ENCODE data around the gene CACNA1H.
"Not testable (repeated sequence)": the region's sequence is repeated elsewhere in the genome, so short reads cannot be mapped to it uniquely, and the experiment has no call there.

The CACNA1H gene

DNA sequence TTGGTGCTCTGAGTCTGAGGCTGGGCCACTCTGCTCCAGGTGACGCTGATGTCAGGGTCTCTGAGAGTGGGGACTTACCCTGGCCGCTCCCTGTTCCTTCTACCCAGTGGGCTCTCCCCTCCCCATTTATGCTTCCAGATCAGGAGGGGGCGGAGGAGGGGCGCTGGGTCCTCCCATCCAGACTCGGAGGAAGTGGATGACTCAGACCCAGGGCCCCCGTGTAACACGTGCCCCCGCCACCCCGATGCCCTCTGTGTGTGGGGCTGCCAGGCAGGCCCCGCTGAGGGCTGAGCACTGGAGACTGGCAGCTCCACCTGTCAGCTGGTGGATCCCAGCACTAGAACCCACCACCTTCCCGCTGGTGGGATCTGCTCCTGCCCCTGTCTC lies 77.2 kb downstream of the CACNA1H start, which contains the start of gene TPSB2:
Gene TPSB2, minus strand, starts transcription at position 101 of the 387 bp plus-strand sequence. CDS start 233 bp downstream, outside the sequence.
- not testable (repeated sequence) for ATAC-seq

DNA sequence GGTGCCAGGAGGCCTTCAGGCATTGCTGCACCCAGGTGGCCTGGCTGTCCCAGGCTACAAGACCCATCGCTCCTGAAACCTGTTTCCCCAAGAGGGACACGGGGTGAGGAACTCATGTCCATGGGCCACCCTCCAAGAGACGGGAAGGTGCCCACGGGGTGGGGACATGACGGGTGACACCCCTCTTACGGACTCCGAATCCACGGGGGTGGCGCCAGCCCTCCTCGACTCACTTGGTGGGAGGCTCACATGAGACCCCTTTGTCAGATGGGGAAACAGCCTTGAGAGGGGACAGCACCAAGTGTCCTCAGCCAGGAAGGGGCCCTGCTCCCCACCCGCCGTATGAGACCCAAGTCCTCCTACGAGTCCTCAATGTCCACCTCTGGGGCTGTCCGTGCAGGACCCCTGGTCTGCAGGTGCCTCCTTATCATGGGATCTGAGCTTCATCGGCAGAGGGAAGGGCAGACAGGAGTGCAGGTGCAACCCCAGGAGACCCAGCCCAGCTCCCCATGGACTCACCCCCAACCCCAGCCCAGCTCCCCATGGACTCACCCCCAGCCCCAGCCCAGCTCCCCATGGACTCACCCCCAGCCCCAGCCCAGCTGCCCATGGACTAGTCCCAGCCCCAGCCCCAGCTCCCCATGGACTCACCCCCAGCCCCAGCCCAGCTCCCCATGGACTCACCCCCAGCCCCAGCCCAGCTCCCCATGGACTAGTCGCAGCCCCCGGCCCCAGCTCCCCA lies 77.7 kb downstream of the CACNA1H start:
- ATAC-seq: not testable (repeated sequence)

DNA sequence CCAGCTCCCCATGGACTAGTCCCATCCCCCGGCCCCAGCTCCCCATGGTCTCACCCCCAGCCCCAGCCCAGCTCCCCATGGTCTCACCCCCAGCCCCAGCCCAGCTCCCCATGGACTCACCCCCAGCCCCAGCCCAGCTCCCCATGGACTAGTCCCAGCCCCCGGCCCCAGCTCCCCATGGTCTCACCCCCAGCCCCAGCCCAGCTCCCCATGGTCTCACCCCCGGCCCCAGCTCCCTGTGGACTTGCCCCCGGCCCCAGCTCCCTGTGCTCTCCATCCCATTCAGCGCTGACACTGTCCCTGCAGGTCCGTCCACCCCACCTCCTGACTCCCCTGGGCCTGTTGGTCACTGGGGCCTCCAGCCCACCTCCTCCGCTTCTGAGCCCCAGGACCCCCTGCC lies 78.4 kb downstream of the CACNA1H start:
- ATAC-seq: not testable (repeated sequence)

DNA sequence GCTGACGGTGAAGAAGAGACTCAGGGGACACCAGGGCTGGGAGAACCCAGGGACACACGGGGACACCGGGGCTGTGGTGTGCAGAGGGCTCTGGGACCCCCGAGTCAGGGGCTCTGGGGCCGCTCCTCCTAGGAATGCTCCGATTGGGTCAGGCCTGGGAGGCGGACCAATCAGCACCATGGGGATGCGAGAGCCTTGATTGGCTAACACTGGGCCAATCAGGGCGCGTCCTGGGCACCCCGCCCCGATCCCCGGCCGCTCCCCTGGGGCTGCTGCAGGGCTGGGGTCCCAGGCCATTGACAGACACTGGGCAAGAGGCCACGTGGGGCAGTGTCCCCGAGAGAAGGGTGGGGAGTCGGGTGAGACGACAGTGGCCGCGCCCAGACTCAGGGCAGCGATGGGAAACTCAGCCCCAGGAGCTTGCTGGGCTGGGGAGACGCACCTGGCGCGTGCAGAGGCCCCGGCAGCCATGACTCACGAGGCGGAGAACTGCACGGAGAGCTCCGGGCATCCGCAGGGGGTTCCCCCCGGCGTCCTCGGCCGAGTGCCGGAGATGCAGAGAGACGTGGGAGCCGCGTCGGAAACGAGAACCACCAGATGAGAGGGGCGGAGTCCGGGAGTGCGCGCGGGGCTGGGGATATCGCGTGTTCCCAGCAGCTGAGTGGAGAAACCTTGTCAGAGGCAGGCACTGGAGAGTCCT lies 79.3 kb downstream of the CACNA1H start:
- ATAC-seq: peak in 1 of 2 donors; percentile 36

DNA sequence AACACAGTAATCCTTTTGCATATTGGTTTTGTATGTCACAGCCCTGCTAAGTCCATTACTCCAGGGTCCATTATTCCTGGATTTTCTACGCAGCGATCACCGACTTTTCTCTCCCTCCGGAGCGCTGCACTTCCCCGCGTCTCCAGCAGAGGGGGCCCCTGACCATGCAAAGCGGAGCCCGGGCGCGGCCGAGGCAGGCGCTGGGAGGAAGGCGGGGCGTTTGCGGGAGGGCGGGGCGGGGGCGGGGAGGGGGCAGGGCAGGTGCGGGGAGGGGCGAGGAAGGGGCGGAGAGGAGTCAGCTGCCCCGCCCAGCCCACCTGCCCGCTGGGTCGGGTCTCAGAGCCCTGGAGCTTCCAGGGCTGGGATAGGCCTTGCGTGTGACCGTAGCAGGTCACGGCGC lies 83.8 kb downstream of the CACNA1H start:
- ATAC-seq: peak; percentile 62 to 65

DNA sequence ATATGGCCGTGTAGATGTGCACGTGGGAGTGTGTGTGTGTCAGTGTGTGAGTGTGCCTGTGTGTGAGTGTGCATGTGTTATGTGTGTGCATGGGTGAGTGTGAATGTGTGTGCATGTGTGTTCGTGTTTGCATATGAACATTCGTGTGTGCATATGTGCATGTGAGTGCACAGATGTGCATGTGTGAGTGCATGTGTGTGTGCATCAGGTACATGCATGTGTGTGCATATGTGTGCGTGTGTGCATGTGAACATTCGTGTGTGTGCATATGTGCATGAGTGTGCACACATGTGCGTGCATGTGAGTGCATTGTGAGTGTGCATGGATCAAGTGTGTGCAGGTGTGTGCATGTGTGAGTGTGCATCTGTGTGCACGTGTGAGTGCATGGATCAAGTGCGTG lies 85.1 kb downstream of the CACNA1H start:
- no peak for ATAC-seq

DNA sequence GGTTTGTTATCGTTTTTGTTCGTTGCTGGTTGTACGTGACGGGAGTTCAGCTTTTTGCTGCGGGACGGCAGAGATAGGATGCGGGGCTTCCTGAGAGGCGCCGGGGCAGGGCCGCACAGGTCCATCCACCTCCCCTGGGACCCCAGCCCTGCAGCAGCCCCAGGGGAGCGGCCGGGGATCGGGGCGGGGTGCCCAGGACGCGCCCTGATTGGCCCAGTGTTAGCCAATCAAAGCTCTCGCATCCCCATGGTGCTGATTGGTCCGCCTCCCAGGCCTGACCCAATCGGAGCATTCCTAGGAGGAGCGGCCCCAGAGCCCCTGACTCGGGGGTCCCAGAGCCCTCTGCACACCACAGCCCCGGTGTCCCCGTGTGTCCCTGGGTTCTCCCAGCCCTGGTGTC lies 86.0 kb downstream of the CACNA1H start:
- not testable (repeated sequence) for ATAC-seq

DNA sequence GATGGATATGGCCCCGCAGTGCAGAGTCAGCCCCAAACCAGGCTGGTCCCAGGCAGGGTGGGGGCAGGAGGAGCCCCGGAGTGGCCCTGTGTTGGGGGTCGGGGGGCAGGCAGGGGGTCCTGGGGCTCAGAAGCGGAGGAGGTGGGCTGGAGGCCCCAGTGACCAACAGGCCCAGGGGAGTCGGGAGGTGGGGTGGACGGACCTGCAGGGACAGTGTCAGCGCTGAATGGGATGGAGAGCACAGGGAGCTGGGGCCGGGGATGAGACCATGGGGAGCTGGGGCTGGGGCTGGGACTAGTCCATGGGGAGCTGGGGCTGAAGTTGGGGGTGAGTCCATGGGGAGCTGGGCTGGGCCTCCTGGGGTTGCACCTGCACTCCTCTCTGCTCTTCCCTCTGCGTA lies 86.7 kb downstream of the CACNA1H start:
- ATAC-seq: not testable (repeated sequence)

DNA sequence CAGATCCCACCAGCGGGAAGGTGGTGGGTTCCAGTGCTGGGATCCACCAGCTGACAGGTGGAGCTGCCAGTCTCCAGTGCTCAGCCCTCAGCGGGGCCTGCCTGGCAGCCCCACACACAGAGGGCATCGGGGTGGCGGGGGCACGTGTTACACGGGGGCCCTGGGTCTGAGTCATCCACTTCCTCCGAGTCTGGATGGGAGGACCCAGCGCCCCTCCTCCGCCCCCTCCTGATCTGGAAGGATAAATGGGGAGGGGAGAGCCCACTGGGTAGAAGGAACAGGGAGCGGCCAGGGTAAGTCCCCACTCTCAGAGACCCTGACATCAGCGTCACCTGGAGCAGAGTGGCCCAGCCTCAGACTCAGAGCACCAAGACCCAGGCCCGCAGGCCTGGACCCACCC lies 87.5 kb downstream of the CACNA1H start, which contains the start of gene TPSAB1:
Gene TPSAB1, plus strand, starts transcription at position 270 of the 400 bp plus-strand sequence. CDS start 234 bp downstream, outside the sequence.
- not testable (repeated sequence) for ATAC-seq

DNA sequence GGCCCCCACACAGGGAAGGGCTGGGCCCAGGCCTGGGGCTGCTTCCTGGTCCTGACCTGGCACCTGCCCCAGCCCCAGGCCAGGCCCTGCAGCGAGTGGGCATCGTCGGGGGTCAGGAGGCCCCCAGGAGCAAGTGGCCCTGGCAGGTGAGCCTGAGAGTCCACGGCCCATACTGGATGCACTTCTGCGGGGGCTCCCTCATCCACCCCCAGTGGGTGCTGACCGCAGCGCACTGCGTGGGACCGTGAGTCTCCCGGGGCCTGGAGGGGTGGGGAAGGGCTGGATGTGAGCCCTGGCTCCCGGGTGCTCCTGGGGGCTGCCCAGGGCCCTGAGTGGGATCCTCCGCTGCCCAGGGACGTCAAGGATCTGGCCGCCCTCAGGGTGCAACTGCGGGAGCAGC lies 88.2 kb downstream of the CACNA1H start:
- not testable (repeated sequence) for ATAC-seq

DNA sequence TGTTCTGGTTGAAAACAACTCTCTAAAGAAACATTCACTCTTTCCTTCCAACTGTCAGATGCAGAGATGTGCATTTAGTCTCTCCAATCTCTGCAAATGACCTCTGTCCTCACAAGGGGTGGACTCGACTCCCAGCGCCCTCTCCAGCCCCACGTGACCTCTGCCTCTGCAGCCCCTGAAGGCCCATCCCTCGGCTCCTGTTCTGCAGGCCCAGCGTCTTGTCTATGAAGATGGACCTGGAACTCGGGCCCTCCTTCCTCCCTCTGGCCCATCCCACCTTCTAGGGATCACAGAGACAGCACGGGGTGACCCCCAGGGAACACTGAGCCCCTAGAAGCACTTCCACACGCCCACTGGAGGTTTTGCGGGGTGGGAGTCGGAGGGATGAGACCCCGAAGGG lies 90.5 kb downstream of the CACNA1H start:
- ATAC-seq: not testable (repeated sequence)

DNA sequence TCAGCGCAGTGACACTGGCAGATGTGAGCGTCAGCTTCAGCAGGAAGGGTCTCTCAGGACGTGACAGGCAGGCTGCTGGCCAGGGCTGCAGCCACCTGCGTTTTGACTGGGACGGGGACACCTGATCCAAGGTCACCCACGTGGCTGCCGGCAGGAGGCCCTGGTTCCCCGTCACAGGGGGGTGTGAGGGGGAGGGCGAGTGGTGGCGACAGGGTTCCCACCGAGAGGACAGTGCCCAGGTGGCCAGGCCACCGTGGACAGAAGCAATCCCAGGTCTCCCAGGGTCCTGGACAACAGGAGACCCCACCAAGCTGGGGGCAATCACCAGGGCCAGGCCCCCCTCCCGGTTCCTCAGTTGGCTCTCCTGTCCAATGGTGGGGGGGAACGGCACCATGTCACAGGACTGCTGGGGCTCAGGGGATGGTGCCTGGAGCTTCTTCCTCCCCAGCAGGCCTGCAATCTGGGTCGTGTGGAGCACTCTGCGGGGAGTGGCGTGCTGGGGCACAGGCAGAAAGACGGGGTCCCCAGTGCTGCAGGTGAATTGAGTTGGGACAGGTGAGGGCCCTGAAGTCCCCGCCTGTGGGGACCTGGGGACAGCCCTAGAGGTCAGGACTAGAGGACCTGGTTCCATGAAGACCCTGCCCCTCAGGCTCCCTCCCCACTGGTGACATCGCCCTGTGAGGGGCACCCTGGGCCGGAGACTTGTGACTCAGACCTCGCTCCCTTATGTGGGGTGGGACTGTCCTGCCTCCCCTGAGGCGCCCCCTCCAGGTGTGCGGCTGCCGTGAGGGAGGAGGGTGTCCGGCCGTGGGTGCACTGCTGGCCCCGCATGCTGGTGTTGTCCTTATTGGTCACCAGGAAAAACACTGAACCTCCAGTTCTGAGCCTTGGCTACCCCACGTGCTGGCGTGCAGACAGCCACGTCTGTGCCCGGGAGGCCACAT lies 91.3 kb downstream of the CACNA1H start:
- ATAC-seq: not testable (repeated sequence)

DNA sequence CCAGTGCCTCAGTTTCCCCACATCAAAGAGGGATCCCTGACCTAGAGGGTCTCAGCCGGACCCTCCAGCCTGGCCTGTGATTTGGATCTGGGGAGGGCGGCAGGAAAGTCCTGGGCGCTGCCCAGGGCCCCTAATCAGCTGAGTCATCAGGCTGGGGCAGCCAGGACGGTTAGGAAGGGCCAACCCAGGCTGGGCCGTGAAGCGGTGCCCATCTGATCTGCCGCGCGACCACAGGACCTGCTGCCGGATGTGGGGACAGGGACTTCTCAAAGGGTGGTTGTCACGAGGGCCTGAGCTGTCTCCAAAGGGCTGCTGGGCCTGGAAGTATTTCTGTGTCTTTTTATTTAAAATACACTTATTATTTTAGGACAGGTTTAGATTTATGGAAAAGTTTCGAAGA lies 92.0 kb downstream of the CACNA1H start:
- peak in 1 of 2 donors; percentile 23 for ATAC-seq

DNA sequence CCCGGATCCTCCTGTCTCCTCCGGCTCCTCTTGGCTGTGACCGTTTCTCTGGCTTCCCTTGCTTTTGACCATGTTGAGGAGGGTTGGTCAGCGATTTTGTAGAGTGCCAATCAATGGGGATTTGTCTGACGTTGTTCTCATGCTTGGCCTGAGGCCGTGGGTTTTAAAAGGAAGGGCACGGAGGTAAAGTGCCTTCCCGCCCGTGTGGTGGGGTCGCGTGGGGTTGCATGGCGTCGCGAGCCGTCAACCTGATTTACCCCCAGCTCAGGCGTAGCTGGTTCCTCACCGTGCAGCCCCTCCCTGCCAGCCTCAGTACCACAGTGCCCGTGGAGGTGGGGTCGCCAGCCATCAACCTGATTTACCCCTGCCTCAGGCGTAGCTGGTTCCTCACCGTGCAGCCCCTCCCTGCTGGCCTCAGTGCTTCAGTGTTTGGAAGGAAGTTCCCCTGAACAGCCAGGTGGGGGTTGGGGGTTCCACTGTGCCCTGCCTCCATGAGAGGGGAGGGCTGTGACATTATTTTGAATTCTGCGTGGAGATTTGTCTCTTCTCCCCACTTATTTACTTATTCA lies 92.6 kb downstream of the CACNA1H start:
- ATAC-seq: peak in 1 of 2 donors; percentile 11

DNA sequence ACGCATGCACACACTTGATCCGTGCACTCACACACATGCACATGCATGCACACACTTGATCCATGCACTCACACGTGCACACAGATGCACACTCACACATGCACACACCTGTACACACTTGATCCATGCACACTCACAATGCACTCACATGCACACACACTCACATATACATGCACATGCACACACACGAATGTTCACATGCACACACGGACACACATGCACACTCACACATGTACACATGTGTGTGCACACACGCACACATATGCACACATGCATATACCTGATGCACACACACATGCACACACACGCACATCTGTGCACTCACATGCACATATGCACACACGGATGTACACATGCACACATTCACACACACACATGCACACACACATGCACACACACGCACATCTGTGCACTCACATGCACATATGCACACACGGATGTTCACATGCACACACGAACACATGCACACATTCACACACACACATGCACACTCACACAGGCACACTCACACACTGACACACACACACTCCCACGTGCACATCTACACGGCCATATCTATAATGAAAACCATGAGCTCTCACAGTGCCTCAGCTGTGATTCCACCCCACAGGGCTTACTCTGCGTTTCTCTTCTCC lies 95.1 kb downstream of the CACNA1H start:
- not testable (repeated sequence) for ATAC-seq

DNA sequence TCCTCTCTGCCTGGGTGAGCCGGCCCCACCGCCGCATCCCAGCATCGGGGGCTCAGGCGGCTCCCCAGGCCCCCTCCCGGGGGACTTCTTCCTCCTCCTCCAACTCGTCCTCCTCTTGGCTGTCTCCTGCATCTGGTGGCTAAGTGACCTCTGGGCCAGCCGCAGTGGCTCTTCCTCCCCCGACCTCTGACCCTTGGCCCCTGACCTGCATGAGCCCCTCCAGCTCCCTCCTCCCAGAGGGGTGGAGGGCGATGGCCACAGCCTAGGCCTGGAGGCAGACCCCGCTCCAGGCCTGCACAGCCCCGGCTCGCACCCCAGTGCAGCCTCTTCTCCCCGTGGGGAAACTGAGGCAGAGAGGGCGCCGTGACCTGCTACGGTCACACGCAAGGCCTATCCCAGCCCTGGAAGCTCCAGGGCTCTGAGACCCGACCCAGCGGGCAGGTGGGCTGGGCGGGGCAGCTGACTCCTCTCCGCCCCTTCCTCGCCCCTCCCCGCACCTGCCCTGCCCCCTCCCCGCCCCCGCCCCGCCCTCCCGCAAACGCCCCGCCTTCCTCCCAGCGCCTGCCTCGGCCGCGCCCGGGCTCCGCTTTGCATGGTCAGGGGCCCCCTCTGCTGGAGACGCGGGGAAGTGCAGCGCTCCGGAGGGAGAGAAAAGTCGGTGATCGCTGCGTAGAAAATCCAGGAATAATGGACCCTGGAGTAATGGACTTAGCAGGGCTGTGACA lies 96.3 kb downstream of the CACNA1H start:
- peak; percentile 47 to 63 for ATAC-seq

DNA sequence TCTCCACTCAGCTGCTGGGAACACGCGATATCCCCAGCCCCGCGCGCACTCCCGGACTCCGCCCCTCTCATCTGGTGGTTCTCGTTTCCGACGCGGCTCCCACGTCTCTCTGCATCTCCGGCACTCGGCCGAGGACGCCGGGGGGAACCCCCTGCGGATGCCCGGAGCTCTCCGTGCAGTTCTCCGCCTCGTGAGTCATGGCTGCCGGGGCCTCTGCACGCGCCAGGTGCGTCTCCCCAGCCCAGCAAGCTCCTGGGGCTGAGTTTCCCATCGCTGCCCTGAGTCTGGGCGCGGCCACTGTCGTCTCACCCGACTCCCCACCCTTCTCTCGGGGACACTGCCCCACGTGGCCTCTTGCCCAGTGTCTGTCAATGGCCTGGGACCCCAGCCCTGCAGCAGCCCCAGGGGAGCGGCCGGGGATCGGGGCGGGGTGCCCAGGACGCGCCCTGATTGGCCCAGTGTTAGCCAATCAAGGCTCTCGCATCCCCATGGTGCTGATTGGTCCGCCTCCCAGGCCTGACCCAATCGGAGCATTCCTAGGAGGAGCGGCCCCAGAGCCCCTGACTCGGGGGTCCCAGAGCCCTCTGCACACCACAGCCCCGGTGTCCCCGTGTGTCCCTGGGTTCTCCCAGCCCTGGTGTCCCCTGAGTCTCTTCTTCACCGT lies 100.9 kb downstream of the CACNA1H start:
- peak in 1 of 2 donors; percentile 24 for ATAC-seq

DNA sequence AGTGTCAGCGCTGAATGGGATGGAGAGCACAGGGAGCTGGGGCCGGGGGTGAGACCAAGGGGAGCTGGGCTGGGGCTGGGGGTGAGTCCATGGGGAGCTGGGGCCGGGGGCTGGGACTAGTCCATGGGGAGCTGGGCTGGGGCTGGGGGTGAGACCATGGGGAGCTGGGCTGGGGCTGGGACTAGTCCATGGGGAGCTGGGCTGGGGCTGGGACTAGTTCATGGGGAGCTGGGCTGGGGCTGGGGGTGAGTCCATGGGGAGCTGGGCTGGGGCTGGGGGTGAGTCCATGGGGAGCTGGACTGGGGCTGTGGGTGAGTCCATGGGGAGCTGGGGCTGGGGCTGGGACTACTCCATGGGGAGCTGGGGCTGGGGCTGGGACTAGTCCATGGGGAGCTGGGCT lies 101.9 kb downstream of the CACNA1H start:
- not testable (repeated sequence) for ATAC-seq

DNA sequence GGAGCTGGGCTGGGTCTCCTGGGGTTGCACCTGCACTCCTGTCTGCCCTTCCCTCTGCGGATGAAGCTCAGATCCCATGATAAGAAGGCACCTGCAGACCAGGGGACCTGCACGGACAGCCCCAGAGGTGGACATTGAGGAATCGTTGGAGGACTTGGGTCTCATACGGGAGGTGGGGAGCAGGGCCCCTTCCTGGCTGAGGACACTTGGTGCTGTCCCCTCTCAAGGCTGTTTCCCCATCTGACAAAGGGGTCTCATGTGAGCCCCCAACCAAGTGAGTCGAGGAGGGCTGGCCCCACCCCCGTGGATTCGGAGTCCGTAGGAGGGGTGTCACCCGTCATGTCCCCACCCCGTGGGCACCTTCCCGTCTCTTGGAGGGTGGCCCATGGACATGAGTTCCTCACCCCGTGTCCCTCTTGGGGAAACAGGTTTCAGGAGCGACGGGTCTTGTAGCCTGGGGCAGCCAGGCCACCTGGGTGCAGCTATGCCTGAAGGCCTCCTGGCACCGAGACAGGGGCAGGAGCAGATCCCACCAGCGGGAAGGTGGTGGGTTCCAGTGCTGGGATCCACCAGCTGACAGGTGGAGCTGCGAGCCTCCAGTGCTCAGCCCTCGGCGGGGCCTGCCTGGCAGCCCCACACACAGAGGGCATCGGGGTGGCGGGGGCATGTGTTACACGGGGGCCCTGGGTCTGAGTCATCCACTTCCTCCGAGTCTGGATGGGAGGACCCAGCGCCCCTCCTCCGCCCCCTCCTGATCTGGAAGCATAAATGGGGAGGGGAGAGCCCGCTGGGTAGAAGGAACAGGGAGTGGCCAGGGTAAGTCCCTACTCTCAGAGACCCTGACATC lies 102.6 kb downstream of the CACNA1H start, which contains the start of gene TPSD1:
Gene TPSD1, plus strand, starts transcription at position 794 of the 847 bp plus-strand sequence. CDS start 212 bp downstream, outside the sequence.
- ATAC-seq: not testable (repeated sequence)

Data from activated CD4-positive, CD25-positive, alpha-beta regulatory T cell treated with anti-CD3 and anti-CD28 coated beads, Interleukin-2, amount 50 U/mL, for 24 hours (primary cell).